Measurements from ENCODE around the gene SMYD3.

Gene SMYD3

DNA sequence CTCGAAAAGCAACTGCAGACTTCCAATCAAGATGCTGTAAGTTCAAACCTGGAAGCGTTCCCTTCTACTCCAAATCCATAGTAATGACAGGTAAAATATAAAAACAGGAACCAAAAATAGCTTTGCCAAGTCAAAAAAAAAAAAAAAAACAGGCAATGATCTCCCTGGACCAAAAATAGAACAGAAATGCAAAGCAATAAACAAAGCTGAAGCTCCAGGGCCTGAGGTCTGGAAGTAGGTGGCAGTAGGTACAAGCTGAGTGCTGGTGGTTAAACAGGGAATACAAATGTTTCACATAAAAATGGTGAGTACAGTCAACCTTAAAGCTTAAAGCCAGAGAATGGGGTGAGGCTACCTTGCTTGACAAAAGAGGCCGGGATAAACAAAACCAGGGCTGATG is 610.8 kb downstream of the SMYD3 start:
- H3K27me3 Mint-ChIP-seq: no peaks in the 10 kb centered on the region
- H3K4me3 Mint-ChIP-seq: no peak overlapping the region
- H3K9me3 Mint-ChIP-seq: peaks cover 12% of the 10 kb centered on the region
- H3K36me3 Mint-ChIP-seq (ENCODE audit: low read depth): peaks cover 38% of the 10 kb centered on the region
- no peak overlapping the region for H3K27ac Mint-ChIP-seq
- H3K4me1 Mint-ChIP-seq (ENCODE audit: low read depth): no peaks in the 10 kb centered on the region

DNA sequence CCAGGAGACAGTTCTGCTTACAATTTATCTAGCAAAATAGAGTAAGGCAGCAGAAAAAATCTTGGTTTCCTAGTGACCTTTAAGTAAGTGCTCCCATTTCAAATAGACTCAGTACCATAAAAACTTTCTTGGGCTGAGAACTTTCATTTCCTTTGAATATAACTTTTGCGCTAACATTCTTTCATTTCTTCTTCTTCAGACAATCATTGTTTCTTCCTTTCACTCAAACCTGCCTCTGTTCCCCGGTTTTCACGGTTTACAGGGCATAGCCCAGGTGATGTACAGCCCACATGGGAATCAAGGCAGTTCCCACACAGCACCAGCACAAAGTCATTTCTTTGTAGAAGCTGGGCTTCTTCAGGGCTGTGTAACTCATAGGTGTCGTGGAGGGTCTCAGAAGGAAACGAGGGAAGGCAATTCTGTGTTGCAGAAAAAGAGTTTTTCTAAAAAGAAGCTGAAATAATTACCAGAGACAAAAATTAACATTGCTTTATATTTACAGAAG is 611.6 kb downstream of the SMYD3 start:
- H3K36me3 Mint-ChIP-seq (ENCODE audit: low read depth): peaks cover 42% of the 10 kb centered on the region
- no peaks in the 10 kb centered on the region for H3K27me3 Mint-ChIP-seq
- H3K4me3 Mint-ChIP-seq: no peak overlapping the region
- H3K9me3 Mint-ChIP-seq: peaks cover 12% of the 10 kb centered on the region
- no peaks in the 10 kb centered on the region for H3K4me1 Mint-ChIP-seq (ENCODE audit: low read depth)
- H3K27ac Mint-ChIP-seq: no peak overlapping the region

DNA sequence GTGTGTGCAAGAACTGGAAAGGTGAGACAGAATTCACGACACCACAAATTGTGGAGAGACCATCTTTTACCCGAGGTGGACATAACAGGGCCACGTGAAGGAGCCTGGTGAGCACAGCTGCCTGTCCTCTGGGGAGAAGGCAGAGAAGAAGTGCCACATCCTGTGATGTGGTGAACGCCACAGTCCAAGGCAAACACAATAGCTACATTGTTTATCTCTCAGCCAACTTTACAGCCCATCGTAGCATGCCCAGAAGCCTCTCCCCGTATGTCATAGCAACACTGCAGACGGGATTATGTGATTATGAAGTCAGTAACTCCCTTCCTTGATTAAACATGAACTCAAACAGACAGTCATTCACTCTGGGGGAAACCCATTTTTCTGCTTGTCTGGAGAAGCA is 612.2 kb downstream of the SMYD3 start:
- Mint-ChIP-seq H3K4me3 (no peak overlapping the region), H3K36me3 (ENCODE audit: low read depth) (peaks cover 46% of the 10 kb centered on the region), H3K9me3 (peaks cover 17% of the 10 kb centered on the region), H3K4me1 (ENCODE audit: low read depth) (no peaks in the 10 kb centered on the region), H3K27ac (no peak overlapping the region), H3K27me3 (no peaks in the 10 kb centered on the region)

DNA sequence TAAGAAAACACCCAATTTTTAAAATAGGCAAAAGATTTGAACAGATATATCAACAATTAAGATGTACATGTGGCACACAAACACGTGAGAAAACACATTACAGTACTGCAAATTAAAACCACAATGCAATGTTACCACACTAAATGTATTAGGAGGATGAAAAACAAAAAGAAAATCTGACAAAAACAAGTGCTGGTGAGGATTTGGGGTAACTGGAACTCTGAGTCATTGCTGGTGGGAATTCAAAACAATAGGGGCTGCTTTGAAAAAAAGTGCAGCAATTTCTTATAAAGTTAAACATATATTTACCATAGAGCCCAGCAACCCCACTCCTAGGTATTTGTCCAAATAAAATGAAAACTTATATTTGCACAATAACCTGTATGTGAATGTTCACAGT is 614.1 kb downstream of the SMYD3 start:
- peaks cover 40% of the 10 kb centered on the region for H3K36me3 Mint-ChIP-seq (ENCODE audit: low read depth)
- H3K27ac Mint-ChIP-seq: no peak overlapping the region
- peaks cover 17% of the 10 kb centered on the region for H3K9me3 Mint-ChIP-seq

DNA sequence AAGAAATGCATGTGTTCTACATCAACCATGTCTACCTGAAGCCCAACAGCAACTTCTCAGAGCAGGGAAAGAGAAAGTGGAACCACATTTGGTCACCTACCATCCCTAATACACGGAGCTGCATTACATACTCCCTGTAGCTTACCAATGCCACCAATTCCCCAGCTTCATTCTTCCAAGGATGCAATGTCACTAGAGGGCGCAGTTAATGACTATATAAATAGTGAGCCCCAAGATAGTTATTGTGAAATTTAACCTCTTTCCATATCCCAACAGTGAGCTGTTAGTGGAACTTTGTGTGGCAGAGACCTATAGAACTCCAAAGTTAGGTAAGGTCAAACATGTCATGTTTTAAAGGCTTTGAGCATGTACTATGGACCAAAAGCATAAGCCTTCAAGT is 618.3 kb downstream of the SMYD3 start:
- Mint-ChIP-seq H3K4me3 (no peak overlapping the region), H3K9me3 (peaks cover 14% of the 10 kb centered on the region), H3K36me3 (ENCODE audit: low read depth) (peaks cover 37% of the 10 kb centered on the region), H3K27ac (no peak overlapping the region), H3K4me1 (ENCODE audit: low read depth) (no peaks in the 10 kb centered on the region), H3K27me3 (no peaks in the 10 kb centered on the region)

More for the DNA sequence above, 614.1 kb downstream of the SMYD3 start:
- no peaks in the 10 kb centered on the region for H3K4me1 Mint-ChIP-seq (ENCODE audit: low read depth)
- no peak overlapping the region for H3K4me3 Mint-ChIP-seq
- H3K27me3 Mint-ChIP-seq: no peaks in the 10 kb centered on the region

DNA sequence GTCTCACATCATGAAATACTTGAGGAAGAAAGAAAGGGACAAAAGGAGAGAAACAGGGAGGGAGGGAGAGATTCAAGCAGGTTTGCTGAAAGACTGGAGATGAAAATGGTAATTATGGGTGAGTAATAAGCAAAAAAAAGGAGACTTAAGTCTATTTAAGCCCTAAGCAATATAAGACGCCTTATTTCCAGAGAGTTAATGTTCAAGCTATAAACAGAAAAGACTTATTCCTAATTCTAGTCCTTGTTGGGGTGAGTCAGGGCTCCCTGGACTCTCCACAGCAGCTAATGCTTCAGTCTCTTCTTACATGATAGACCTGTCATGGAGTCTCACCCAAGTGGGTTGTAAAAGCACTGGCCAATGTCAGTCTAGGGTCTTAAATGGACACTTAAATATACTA is 619.2 kb downstream of the SMYD3 start:
- H3K36me3 Mint-ChIP-seq (ENCODE audit: low read depth): peaks cover 31% of the 10 kb centered on the region
- no peak overlapping the region for H3K4me3 Mint-ChIP-seq
- H3K27ac Mint-ChIP-seq: no peak overlapping the region
- H3K4me1 Mint-ChIP-seq (ENCODE audit: low read depth): no peaks in the 10 kb centered on the region
- H3K27me3 Mint-ChIP-seq: no peaks in the 10 kb centered on the region
- peaks cover 8% of the 10 kb centered on the region for H3K9me3 Mint-ChIP-seq

DNA sequence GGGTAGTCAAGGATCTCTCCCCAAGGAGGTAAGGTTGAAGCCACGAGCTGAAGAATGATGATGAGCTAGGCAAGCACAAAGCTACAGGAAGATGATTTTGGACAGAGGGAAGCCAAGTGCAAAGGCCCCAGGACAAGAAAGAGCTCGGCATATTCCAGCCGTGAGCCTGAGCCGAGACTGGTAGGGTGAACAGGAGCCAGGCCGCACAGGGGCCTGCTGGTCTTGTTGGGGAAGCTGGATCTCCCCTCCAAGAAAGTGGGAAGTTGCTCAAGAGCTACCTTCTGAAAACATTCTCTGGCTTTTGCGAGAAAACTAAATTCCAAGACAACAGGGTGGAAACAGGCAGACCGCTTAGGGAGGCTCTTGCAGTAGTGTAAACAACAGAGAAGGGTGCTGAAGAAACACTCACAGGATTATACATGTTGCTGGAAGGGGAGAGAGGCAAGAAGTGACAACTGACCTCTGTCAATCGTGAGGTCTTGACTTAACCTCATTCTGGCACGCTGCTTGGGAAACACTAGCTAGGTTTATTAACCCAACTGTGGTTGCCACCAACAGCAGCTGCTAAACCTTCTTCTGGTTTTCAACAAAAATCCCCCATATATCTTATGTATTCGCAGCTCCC is 625.2 kb downstream of the SMYD3 start:
- H3K36me3 Mint-ChIP-seq (ENCODE audit: low read depth): peaks cover 20% of the 10 kb centered on the region
- H3K27me3 Mint-ChIP-seq: no peaks in the 10 kb centered on the region
- H3K9me3 Mint-ChIP-seq: peaks cover 3% of the 10 kb centered on the region
- no peaks in the 10 kb centered on the region for H3K4me1 Mint-ChIP-seq (ENCODE audit: low read depth)
- no peak overlapping the region for H3K4me3 Mint-ChIP-seq
- no peak overlapping the region for H3K27ac Mint-ChIP-seq

DNA sequence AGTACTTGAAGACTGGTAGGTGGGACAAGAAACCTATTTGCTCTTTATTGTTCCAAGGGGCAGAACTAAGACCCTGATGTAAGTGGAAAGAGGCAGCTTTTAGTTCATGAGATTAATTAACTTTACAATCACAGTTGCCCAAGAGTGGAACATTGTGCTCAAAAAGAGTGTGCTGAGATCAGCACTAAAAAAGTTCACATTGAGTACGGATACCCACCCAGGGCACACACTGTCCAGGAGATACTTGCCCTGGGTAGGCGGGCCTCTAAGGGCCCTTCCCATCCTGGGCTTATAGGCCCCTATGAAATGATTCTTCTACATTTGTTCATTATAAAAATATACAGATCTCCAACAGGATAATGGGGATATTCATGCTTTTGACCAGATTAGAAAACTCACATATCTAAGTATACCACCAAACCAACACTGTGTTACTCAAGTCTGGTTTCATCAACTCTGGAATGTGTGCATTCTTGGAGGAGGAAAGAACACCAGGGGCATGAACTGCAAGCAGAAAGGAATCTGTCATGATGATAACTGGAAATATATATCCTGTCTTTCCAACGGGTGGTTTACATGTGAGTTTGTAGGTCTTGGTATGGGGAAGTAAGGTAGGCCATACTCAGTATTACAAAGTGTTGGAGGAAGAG is 626.2 kb downstream of the SMYD3 start:
- no peaks in the 10 kb centered on the region for H3K4me1 Mint-ChIP-seq (ENCODE audit: low read depth)
- H3K27me3 Mint-ChIP-seq: no peaks in the 10 kb centered on the region
- no peak overlapping the region for H3K27ac Mint-ChIP-seq
- H3K9me3 Mint-ChIP-seq: peaks cover 3% of the 10 kb centered on the region
- peaks cover 16% of the 10 kb centered on the region for H3K36me3 Mint-ChIP-seq (ENCODE audit: low read depth)
- H3K4me3 Mint-ChIP-seq: no peak overlapping the region

DNA sequence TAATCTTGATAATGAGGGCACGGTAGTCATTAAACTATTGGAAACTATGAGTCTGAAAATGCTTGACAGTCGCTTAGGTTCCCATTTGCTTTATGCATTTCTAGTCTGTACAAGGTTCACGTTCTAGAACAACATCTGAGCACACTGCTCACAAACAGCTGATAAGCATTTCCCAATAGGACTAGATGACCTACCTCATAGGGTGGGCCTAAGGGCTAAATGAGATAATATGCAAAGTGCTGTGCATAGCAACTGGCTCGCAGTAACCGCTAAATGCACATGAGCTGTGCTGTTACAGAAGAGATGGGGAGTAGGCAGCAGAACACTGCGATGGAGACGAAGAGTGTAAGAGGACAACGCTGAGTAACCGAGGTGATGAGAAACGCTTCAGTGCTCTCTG is 628.0 kb downstream of the SMYD3 start:
- Mint-ChIP-seq H3K4me3 (no peak overlapping the region), H3K27ac (no peak overlapping the region), H3K4me1 (ENCODE audit: low read depth) (no peaks in the 10 kb centered on the region), H3K27me3 (no peaks in the 10 kb centered on the region), H3K36me3 (ENCODE audit: low read depth) (peaks cover 8% of the 10 kb centered on the region), H3K9me3 (peaks cover 1% of the 10 kb centered on the region)

DNA sequence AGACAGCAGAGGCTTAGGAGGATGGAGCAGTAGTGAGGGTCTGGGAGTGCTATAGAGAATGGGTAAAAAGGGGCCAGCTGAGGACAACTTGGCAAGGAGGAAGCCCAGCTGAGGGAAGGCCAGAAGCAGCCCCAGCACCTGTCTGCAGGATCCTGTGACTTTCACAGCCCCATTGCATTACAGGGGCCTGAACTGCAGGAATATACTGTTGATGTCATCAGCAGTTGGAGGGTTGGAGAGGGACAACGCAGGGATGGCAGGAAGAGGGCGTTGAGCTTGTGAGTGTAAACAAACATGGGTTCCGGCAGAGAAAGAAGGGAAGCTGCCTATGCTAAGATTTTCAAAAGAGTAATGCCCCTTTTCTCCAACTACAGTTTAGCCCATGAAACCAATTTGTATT is 628.5 kb downstream of the SMYD3 start:
- Mint-ChIP-seq H3K27me3 (no peaks in the 10 kb centered on the region), H3K9me3 (no peaks in the 10 kb centered on the region), H3K36me3 (ENCODE audit: low read depth) (peaks cover 6% of the 10 kb centered on the region), H3K4me3 (no peak overlapping the region), H3K27ac (no peak overlapping the region), H3K4me1 (ENCODE audit: low read depth) (no peaks in the 10 kb centered on the region)

DNA sequence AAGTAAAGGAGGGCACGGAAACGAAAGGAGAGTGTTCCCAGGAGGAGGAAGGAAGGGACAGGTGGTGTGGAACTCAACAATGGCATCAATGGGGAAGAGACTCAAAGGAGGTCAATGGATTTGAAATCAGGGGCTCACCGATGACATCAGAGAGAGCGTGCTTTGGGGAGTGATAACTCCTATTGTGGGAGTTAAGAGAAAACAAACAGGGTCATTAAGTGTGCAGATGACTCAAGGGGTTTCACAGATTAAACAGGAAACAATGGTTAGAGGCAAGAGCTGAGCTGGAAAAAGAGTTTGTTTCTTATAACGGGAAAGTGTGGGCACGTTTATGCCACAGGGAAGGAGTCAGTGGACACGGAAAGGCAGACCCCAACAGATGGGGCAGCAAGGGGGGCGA is 629.1 kb downstream of the SMYD3 start:
- no peaks in the 10 kb centered on the region for H3K9me3 Mint-ChIP-seq
- H3K27ac Mint-ChIP-seq: no peak overlapping the region
- no peak overlapping the region for H3K4me3 Mint-ChIP-seq
- peaks cover 6% of the 10 kb centered on the region for H3K36me3 Mint-ChIP-seq (ENCODE audit: low read depth)
- H3K4me1 Mint-ChIP-seq (ENCODE audit: low read depth): no peaks in the 10 kb centered on the region
- no peaks in the 10 kb centered on the region for H3K27me3 Mint-ChIP-seq

DNA sequence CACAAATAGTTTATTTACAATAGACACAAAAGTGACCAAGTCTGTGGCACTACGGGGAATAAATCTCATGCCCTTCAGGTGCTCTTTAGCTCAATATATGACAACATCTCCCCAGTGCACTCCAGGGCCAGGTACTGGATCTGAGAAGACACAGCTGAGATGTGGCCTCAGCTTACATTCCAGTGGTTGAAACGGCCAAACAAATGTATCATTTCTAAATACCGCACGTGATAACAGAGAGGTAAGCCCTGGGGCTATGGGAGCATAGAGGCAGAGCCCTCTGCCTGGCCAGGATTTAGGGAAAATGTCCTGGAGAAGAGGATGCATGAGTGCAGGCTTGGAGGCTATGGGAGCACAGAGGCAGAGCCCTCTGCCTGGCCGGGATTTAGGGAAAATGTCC is 630.5 kb downstream of the SMYD3 start:
- Mint-ChIP-seq H3K4me1 (ENCODE audit: low read depth) (no peaks in the 10 kb centered on the region), H3K4me3 (no peak overlapping the region), H3K27ac (no peak overlapping the region), H3K36me3 (ENCODE audit: low read depth) (peaks cover 11% of the 10 kb centered on the region), H3K9me3 (no peaks in the 10 kb centered on the region), H3K27me3 (no peaks in the 10 kb centered on the region)

DNA sequence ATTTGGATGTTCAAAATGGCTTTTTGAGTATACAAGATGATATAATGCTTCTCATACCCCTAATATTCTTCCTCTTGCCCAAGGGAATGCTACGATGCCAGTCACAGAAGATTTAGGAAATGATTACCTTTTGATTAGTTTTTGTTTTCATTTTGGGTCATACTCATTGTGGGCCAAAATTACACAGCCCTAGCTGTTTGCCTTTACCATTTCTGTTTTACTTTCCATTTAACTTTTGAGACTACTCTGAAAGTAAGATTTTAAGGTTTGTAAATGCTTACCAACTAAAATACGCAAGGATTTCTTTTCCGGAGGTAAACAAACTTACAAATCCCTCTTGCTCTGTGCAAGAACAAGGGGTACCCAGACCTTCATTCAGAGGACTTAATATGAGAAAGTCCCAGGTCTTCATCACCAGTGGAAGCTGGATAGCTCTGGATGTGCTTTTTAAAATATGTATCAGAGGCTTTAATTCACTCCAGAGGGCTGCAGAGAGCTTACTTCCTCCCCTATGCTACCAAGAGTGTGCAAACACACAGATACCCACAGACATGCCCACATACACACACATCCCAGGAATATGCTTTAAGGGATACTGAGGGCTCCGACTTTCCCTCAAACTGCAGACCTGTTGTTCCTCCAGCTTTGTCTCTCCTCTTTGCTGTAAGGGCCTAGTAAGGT is 631.4 kb downstream of the SMYD3 start:
- no peaks in the 10 kb centered on the region for H3K9me3 Mint-ChIP-seq
- no peaks in the 10 kb centered on the region for H3K27me3 Mint-ChIP-seq
- H3K4me1 Mint-ChIP-seq (ENCODE audit: low read depth): no peaks in the 10 kb centered on the region
- no peak overlapping the region for H3K4me3 Mint-ChIP-seq
- peaks cover 11% of the 10 kb centered on the region for H3K36me3 Mint-ChIP-seq (ENCODE audit: low read depth)
- no peak overlapping the region for H3K27ac Mint-ChIP-seq

DNA sequence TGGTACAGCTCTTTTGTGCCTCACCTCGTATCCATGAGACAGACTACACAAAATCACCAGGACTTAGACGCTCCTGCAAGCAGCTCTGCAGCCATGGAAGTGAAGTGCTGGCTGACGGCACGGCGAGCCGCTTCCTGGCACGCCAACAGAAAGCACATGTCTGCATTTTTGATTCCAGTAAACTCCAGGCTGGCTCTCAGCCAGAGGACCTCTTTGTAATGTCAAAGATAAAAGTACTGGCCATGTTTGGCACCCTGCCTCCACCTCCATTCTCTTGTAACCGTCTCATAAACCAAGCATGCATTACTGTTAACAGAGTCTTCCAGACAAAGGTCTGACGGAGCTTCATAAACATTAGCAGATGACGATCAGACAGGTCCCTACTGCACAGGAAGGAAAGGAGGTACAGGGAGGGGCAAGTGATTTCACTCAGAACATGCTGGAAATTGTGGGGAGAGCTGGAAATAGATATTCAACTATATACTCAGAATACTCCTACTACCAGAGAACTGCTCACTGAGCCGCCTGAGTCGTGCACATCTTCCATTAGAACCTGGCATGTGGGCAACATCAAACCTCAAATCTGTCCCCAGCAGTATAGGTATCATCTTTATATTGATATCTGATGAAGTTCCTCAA is 632.0 kb downstream of the SMYD3 start:
- no peaks in the 10 kb centered on the region for H3K27me3 Mint-ChIP-seq
- H3K27ac Mint-ChIP-seq: no peak overlapping the region
- H3K4me1 Mint-ChIP-seq (ENCODE audit: low read depth): no peaks in the 10 kb centered on the region
- H3K4me3 Mint-ChIP-seq: no peak overlapping the region
- H3K9me3 Mint-ChIP-seq: no peaks in the 10 kb centered on the region
- peaks cover 11% of the 10 kb centered on the region for H3K36me3 Mint-ChIP-seq (ENCODE audit: low read depth)
